HepG2 (cell line): ENCODE data around the gene GLDN. TPM values are rescaled to one million over a fixed set of nuclear protein-coding genes. Genes with fewer than 3 reads are reported as not detected.

Experiments
- ATAC-seq: fragments of 200-7000 bp; cut with Tn5 transposase; 3 replicates; pipeline ENCODE4 v1.9.1; 2020; ENCODE audit warnings: mild to moderate bottlenecking, moderate library complexity
- BruUV-seq: library from RNA; stranded (reverse); fragments of 400-500 nt; replicated peaks from 2 replicates; lab custom pipeline; 2021; lab: Mats Ljungman, UMichigan
- CTCF ChIA-PET: fragments of 300-600 bp; formaldehyde crosslinking; extraction: SDS; loops from one replicate; lab custom pipeline; 2021; ENCODE audit warnings: low total read pairs, inconsistent platforms, low intra/inter-chr PET ratio; lab: Yijun Ruan, JAX
- POLR2A ChIA-PET: fragments of 350-600 bp; sonication (Branson Sonifier 250); formaldehyde crosslinking; loops from one replicate; lab custom pipeline; 2020; ENCODE audit warnings: antibody characterized with exemption, inconsistent platforms; lab: Yijun Ruan, JAX
- DNase-seq: peaks from one replicate; pipeline ENCODE4 v3.0.0-alpha.2; 2015; ENCODE audit warnings: low spot score
- FAIRE-seq: peaks from 3 replicates; lab custom pipeline; 2011; peaks lifted over from hg19 to GRCh38; lab: Jason Lieb, UNC
- H2AFZ ChIP-seq: one replicate; pipeline ENCODE4 v1.6.1; 2011; ENCODE audit warnings: low read length, inconsistent platforms
- H3K27ac ChIP-seq: fragments of 300-600 bp; 3 replicates; pipeline ENCODE4 v1.8.0; 2011; ENCODE audit warnings: mixed run types, mild to moderate bottlenecking, mixed read lengths, low read length, inconsistent platforms; ENCODE audit not compliant: insufficient read depth; ENCODE audit errors: extremely low read length
- H3K27me3 ChIP-seq, 2 experiments: fragments of 200-600 bp in 1 of 2; 2 replicates in 1 of 2; 3 replicates in 1 of 2; pipeline versions ENCODE4 v1.6.0 to v1.8.0; 2011; ENCODE audit warnings: low read length in 2 of 2, mild to moderate bottlenecking in 2 of 2, moderate library complexity in 2 of 2, inconsistent platforms in 1 of 2; ENCODE audit not compliant: insufficient read depth in 2 of 2, control insufficient read depth in 1 of 2
- H3K36me3 ChIP-seq, 2 experiments: fragments of 200-600 bp in 1 of 2; replicated peaks in 1 of 2; 2 replicates in 1 of 2; 3 replicates in 1 of 2; pipeline versions ENCODE4 v1.5.1 to v1.8.0; 2011; ENCODE audit warnings: low read length in 2 of 2, inconsistent platforms in 1 of 2; ENCODE audit not compliant: insufficient read depth in 2 of 2, control insufficient read depth in 1 of 2
- H3K4me1 ChIP-seq: 2 replicates; pipeline ENCODE4 v1.5.1; 2012; ENCODE audit warnings: low read length, inconsistent platforms; ENCODE audit not compliant: insufficient read depth
- H3K4me2 ChIP-seq: 2 replicates; pipeline ENCODE4 v1.6.0; 2011; ENCODE audit warnings: low read depth, low read length, inconsistent platforms
- H3K4me3 ChIP-seq, 3 experiments: fragments of 200-600 bp in 1 of 3; sonication (generic), shearing (Covaris generic) in 1 of 3; replicated peaks in 1 of 3; 2 replicates each; pipeline ENCODE4 v1.5.1; 2011 to 2016; ENCODE audit warnings: low read length in 3 of 3, inconsistent platforms in 2 of 3, low read depth in 2 of 3, mild to moderate bottlenecking in 2 of 3, control low read depth in 1 of 3, mixed read lengths in 1 of 3; ENCODE audit not compliant: insufficient read depth in 1 of 3
- H3K79me2 ChIP-seq: one replicate; pipeline ENCODE4 v1.6.1; 2011; ENCODE audit warnings: low read length, inconsistent platforms; ENCODE audit not compliant: insufficient read depth
- H3K9ac ChIP-seq: 2 replicates; pipeline ENCODE4 v1.6.0; 2011; ENCODE audit warnings: mild to moderate bottlenecking, low read depth, low read length, inconsistent platforms; ENCODE audit not compliant: insufficient read depth
- H3K9me3 ChIP-seq: 2 replicates; pipeline ENCODE4 v1.5.1; 2012; ENCODE audit warnings: mild to moderate bottlenecking, low read length
- H4K20me1 ChIP-seq: 2 replicates; pipeline ENCODE4 v1.6.0; 2011; ENCODE audit warnings: inconsistent platforms, mild to moderate bottlenecking, low read length, moderate library complexity; ENCODE audit not compliant: insufficient read depth
- CBX5 ChIP-seq: sonication (generic); formaldehyde crosslinking; IDR thresholded peaks from 2 replicates; pipeline ENCODE4 v1.4.0; 2020; ENCODE audit warnings: missing genetic modification reagents, borderline replicate concordance
- CC2D1A ChIP-seq: sonication (generic); formaldehyde crosslinking; IDR thresholded peaks from 2 replicates; pipeline ENCODE4 v1.8.1; 2023; ENCODE audit warnings: mild to moderate bottlenecking, missing genetic modification reagents
- GATAD2A ChIP-seq: IDR thresholded peaks from 2 replicates; pipeline ENCODE4 v1.6.1; 2016
- IRX3 ChIP-seq: sonication (generic); formaldehyde crosslinking; IDR thresholded peaks from 2 replicates; pipeline ENCODE4 v1.8.1; 2023; ENCODE audit warnings: mild to moderate bottlenecking, low read depth, missing genetic modification reagents, borderline replicate concordance
- ISL2 ChIP-seq: sonication (generic); formaldehyde crosslinking; IDR thresholded peaks from 2 replicates; pipeline ENCODE4 v1.5.0; 2020; ENCODE audit warnings: missing genetic modification reagents
- MAFG ChIP-seq: sonication (generic); formaldehyde crosslinking; IDR thresholded peaks from 2 replicates; pipeline ENCODE4 v1.5.1; 2020; ENCODE audit warnings: mild to moderate bottlenecking, missing genetic modification reagents
- PITX1 ChIP-seq: sonication (generic); formaldehyde crosslinking; IDR thresholded peaks from 2 replicates; pipeline ENCODE4 v1.5.1; 2020; ENCODE audit warnings: mild to moderate bottlenecking, missing genetic modification reagents
- RFXAP ChIP-seq: sonication (generic); formaldehyde crosslinking; IDR thresholded peaks from 2 replicates; pipeline ENCODE4 v1.4.0; 2020; ENCODE audit warnings: missing genetic modification reagents, borderline replicate concordance
- SALL2 ChIP-seq: sonication (generic); formaldehyde crosslinking; IDR thresholded peaks from 2 replicates; pipeline ENCODE4 v1.8.1; 2023; ENCODE audit warnings: mild to moderate bottlenecking, missing genetic modification reagents, inconsistent platforms
- SIN3A ChIP-seq: IDR thresholded peaks from 2 replicates; pipeline ENCODE4 v1.6.1; 2011; ENCODE audit warnings: low read depth, mild to moderate bottlenecking, control low read depth, low read length, borderline replicate concordance
- STAG1 ChIP-seq: sonication (generic); formaldehyde crosslinking; IDR thresholded peaks from 2 replicates; pipeline ENCODE4 v1.4.0; 2020; ENCODE audit warnings: missing genetic modification reagents
- TBP ChIP-seq: sonication (generic); formaldehyde crosslinking; IDR thresholded peaks from 2 replicates; pipeline ENCODE4 v1.5.0; 2020; ENCODE audit warnings: missing genetic modification reagents
- TBX3 ChIP-seq: fragments of 450-650 bp; IDR thresholded peaks from 2 replicates; pipeline ENCODE4 v1.6.1; 2017; ENCODE audit warnings: antibody characterized with exemption, mild to moderate bottlenecking, inconsistent platforms, borderline replicate concordance
- ZBTB25 ChIP-seq: IDR thresholded peaks from 2 replicates; pipeline ENCODE4 v1.6.1; 2018; ENCODE audit warnings: missing genetic modification reagents
- ZFP36L1 ChIP-seq: sonication (generic); formaldehyde crosslinking; IDR thresholded peaks from 2 replicates; pipeline ENCODE4 v1.8.0; 2022; ENCODE audit warnings: mild to moderate bottlenecking, missing genetic modification reagents, moderate library complexity
- ZNF124 ChIP-seq: sonication (generic); formaldehyde crosslinking; IDR thresholded peaks from 2 replicates; pipeline ENCODE4 v1.4.0; 2020; ENCODE audit warnings: missing genetic modification reagents
- ZNF460 ChIP-seq: sonication (generic); formaldehyde crosslinking; IDR thresholded peaks from 2 replicates; pipeline ENCODE4 v1.5.1; 2020; ENCODE audit warnings: missing genetic modification reagents, mild to moderate bottlenecking, borderline replicate concordance
- ZNF614 ChIP-seq: IDR thresholded peaks from 2 replicates; pipeline ENCODE4 v1.6.1; 2018; ENCODE audit warnings: missing biosample characterization, missing genetic modification reagents, inconsistent platforms, borderline replicate concordance
- ZNF619 ChIP-seq: sonication (generic); formaldehyde crosslinking; IDR thresholded peaks from 2 replicates; pipeline ENCODE4 v1.4.0; 2020; ENCODE audit warnings: mild to moderate bottlenecking, missing genetic modification reagents
- WGBS: methylation state at CpG from one replicate; pipeline ENCODE4 v1.1.6; 2017; ENCODE audit warnings: low lambda C conversion rate; 5-methylcytosine and 5-hydroxymethylcytosine counted together
- in situ Hi-C: cut with HindIII; loops from 2 replicates; pipeline ENCODE4 v1.10.0; 2017; ENCODE audit warnings: low pct_unique_long_range_greater_than_20kb; ENCODE audit not compliant: extremely low pct_ligation_motif_present
- intact Hi-C: fragments of 100-400 bp; cut with micrococcal nuclease; formaldehyde crosslinking; loops from one replicate; pipeline ENCODE4 v1.10.0; 2022; ENCODE audit not compliant: unreplicated experiment
- polyA plus RNA-seq, 8 experiments: library from polyadenylated mRNA; depleted of rRNA in 3 of 8; stranded (reverse) in 7 of 8; unstranded in 1 of 8; fragments of >200 nt; fragmentation: Illumina TruSeq in 4 of 8; extraction: Trizol in 4 of 8; gene quantifications; 2 replicates each; pipeline versions ENCODE4 v1.2.1 to v1.2.3, GENCODE V29; 2011 to 2016; ENCODE audit warnings: low read depth in 4 of 8, missing spikeins in 1 of 8, mixed read lengths in 1 of 8; ENCODE audit not compliant: insufficient read depth in 1 of 8
- total RNA-seq, 5 experiments: library from RNA; depleted of rRNA; stranded (reverse); fragments of >200 nt; fragmentation: Illumina TruSeq; extraction: Trizol; gene quantifications; 2 replicates each; pipeline ENCODE4 v1.2.3, GENCODE V29; 2016; ENCODE audit warnings: low read depth in 1 of 5
- TF ChIP-seq, protein P1 (sequence below): sonication (generic); formaldehyde crosslinking; IDR thresholded peaks from 2 replicates; pipeline ENCODE4 v1.4.0; 2020; ENCODE audit warnings: missing genetic modification reagents
- TF ChIP-seq, protein P2 (sequence below): IDR thresholded peaks from 2 replicates; pipeline ENCODE4 v1.6.1; 2016; ENCODE audit warnings: mild to moderate bottlenecking

GLDN gene
- total and polyA plus RNA-seq, 2 of the 13 experiments (the other 11 are each of a cell fraction or from before 2014, with no cell fraction given): 0.86 to 1.0 TPM

GRCh38 chr15:51313644-51314280 is 27.7 kb upstream of the GLDN start:
- Histone ChIP-seq H2AFZ (no peak overlapping the region), H3K4me2 (peak overlapping the region; percentile 76), H3K79me2 (peaks cover 4% of the 10 kb centered on the region), H3K27ac (peak overlapping the region; percentile 91), H3K27me3 (no peaks in the 10 kb centered on the region), H3K9me3 (no peaks in the 10 kb centered on the region), H3K4me1 (peaks cover 94% of the 10 kb centered on the region), H3K36me3 (peaks cover 0 to 4% of the 10 kb centered on the region in 2 experiments; a peak in 2 of 5 replicates), H3K9ac (peak overlapping the region; percentile 61), H3K4me3 (peak overlapping the region in 1 of 3 experiments; percentile 47; a peak in 2 of 6 replicates), H4K20me1 (no peaks in the 10 kb centered on the region)
- in situ Hi-C loops: no loop called here
- FAIRE-seq: peak; percentile 96
- 7% methylated on average over 9 of the region's 10 CpGs for WGBS
- no TSS peak for BruUV-seq
- ATAC-seq: peak; percentile 62
- DNase-seq: peak; percentile 89
- CTCF ChIA-PET: no interaction called here
- intact Hi-C loops: loop anchor here (1.0 kb wide), 1 partner anchor 26 kb away; no protein-coding TSS in a partner anchor
- POLR2A ChIA-PET: interaction anchor here (0.8 to 1.8 kb wide), 5 partner anchors 10 to 27 kb away, joined by 3 to 5 read pairs (median 3); no protein-coding TSS in a partner anchor
- TF ChIP-seq ZNF124 (CRISPR knock-in tag) (no peak), ZBTB25 (CRISPR knock-in tag) (no peak), SIN3A (0 out of 2 replicates have a peak, but pooled peaks have one; percentile 14), ZFP36L1 (CRISPR knock-in tag) (no peak), TBX3 (peak; percentile 32; the same call in 1 of the 2 replicates), ISL2 (CRISPR knock-in tag) (peak; percentile 87), PITX1 (CRISPR knock-in tag) (peak; percentile 87), ZNF619 (peak; percentile 36; the same call in 1 of the 2 replicates), SALL2 (CRISPR knock-in tag) (no peak), TBP (CRISPR knock-in tag) (no peak), CBX5 (CRISPR knock-in tag) (peak; percentile 28; the same call in 1 of the 2 replicates), ZNF614 (peak; percentile 65; the same call in 1 of the 2 replicates), ZNF460 (no peak; the same call in 1 of the 2 replicates), GATAD2A (CRISPR knock-in tag) (peak; percentile 85), CC2D1A (CRISPR knock-in tag) (no peak), RFXAP (CRISPR knock-in tag) (0 out of 2 replicates have a peak, but pooled peaks have one; percentile 71), STAG1 (CRISPR knock-in tag) (peak; percentile 22; the same call in 1 of the 2 replicates), MAFG (no peak), IRX3 (CRISPR knock-in tag) (0 out of 2 replicates have a peak, but pooled peaks have one; percentile 47)
- TF ChIP-seq, protein P1, sequence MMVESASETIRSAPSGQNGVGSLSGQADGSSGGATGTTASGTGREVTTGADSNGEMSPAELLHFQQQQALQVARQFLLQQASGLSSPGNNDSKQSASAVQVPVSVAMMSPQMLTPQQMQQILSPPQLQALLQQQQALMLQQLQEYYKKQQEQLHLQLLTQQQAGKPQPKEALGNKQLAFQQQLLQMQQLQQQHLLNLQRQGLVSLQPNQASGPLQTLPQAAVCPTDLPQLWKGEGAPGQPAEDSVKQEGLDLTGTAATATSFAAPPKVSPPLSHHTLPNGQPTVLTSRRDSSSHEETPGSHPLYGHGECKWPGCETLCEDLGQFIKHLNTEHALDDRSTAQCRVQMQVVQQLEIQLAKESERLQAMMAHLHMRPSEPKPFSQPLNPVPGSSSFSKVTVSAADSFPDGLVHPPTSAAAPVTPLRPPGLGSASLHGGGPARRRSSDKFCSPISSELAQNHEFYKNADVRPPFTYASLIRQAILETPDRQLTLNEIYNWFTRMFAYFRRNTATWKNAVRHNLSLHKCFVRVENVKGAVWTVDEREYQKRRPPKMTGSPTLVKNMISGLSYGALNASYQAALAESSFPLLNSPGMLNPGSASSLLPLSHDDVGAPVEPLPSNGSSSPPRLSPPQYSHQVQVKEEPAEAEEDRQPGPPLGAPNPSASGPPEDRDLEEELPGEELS (CRISPR knock-in tag): peak; percentile 88
- TF ChIP-seq, protein P2, sequence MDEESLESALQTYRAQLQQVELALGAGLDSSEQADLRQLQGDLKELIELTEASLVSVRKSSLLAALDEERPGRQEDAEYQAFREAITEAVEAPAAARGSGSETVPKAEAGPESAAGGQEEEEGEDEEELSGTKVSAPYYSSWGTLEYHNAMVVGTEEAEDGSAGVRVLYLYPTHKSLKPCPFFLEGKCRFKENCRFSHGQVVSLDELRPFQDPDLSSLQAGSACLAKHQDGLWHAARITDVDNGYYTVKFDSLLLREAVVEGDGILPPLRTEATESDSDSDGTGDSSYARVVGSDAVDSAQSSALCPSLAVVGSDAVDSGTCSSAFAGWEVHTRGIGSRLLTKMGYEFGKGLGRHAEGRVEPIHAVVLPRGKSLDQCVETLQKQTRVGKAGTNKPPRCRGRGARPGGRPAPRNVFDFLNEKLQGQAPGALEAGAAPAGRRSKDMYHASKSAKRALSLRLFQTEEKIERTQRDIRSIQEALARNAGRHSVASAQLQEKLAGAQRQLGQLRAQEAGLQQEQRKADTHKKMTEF (CRISPR knock-in tag): peak; percentile 74
